ENCODE measurements around the gene DLG2.
"Not testable (repeated sequence)": the region's sequence is repeated elsewhere in the genome, so short reads cannot be mapped to it uniquely, and the experiment has no call there.

The DLG2 gene

GRCh38 chr11:85316967-85317366, 310.2 kb downstream of the DLG2 start:
- no peak for DNase-seq (ENCODE audit: low read depth in 2 of 2)

GRCh38 chr11:85313741-85314140, 313.4 kb downstream of the DLG2 start:
- DNase-seq (ENCODE audit: low read depth in 2 of 2) = no peak

- no peak for DNase-seq (ENCODE audit: low read depth in 2 of 2)
Measured at GRCh38 chr11:85310479-85310878, 316.7 kb downstream of the DLG2 start.

GRCh38 chr11:85307366-85307765, 319.8 kb downstream of the DLG2 start:
- DNase-seq (ENCODE audit: low read depth in 2 of 2) = no peak

GRCh38 chr11:85301895-85302678, 325.1 kb downstream of the DLG2 start:
- no peak for DNase-seq (ENCODE audit: low read depth in 2 of 2)

- DNase-seq (ENCODE audit: low read depth in 2 of 2) = no peak
Measured at GRCh38 chr11:85299258-85299942, 327.7 kb downstream of the DLG2 start.

GRCh38 chr11:85295694-85296271, 331.4 kb downstream of the DLG2 start:
- no peak for DNase-seq (ENCODE audit: low read depth in 2 of 2)

- DNase-seq (ENCODE audit: low read depth in 2 of 2) = no peak
Measured at GRCh38 chr11:85281550-85281949, 345.6 kb downstream of the DLG2 start.

- no peak for DNase-seq (ENCODE audit: low read depth in 2 of 2)
Measured at GRCh38 chr11:85279267-85279666, 347.9 kb downstream of the DLG2 start.

GRCh38 chr11:85277693-85278092, 349.5 kb downstream of the DLG2 start:
- no peak for DNase-seq (ENCODE audit: low read depth in 2 of 2)

GRCh38 chr11:85276332-85276731, 350.8 kb downstream of the DLG2 start:
- DNase-seq (ENCODE audit: low read depth in 2 of 2) = no peak

GRCh38 chr11:85270315-85270714, 356.8 kb downstream of the DLG2 start:
- DNase-seq (ENCODE audit: low read depth in 2 of 2) = not testable (repeated sequence)

- no peak for DNase-seq (ENCODE audit: low read depth in 2 of 2)
Measured at GRCh38 chr11:85269109-85269508, 358.0 kb downstream of the DLG2 start.

- no peak for DNase-seq (ENCODE audit: low read depth in 2 of 2)
Measured at GRCh38 chr11:85266646-85267045, 360.5 kb downstream of the DLG2 start.

- DNase-seq (ENCODE audit: low read depth in 2 of 2) = no peak
Measured at GRCh38 chr11:85263328-85263727, 363.8 kb downstream of the DLG2 start.

GRCh38 chr11:85257837-85258236, 369.3 kb downstream of the DLG2 start:
- DNase-seq (ENCODE audit: low read depth in 2 of 2) = no peak

GRCh38 chr11:85256433-85256832, 370.7 kb downstream of the DLG2 start:
- DNase-seq (ENCODE audit: low read depth in 2 of 2) = no peak

GRCh38 chr11:85249482-85249881, 377.7 kb downstream of the DLG2 start:
- no peak for DNase-seq (ENCODE audit: low read depth in 2 of 2)

GRCh38 chr11:85247797-85248196, 379.3 kb downstream of the DLG2 start:
- DNase-seq (ENCODE audit: low read depth in 2 of 2) = no peak

GRCh38 chr11:85238906-85239305, 388.2 kb downstream of the DLG2 start:
- no peak for DNase-seq (ENCODE audit: low read depth in 2 of 2)

GRCh38 chr11:85238038-85238437, 389.1 kb downstream of the DLG2 start:
- not testable (repeated sequence) for DNase-seq (ENCODE audit: low read depth in 2 of 2)

- DNase-seq (ENCODE audit: low read depth in 2 of 2) = no peak
Measured at GRCh38 chr11:85236211-85236610, 390.9 kb downstream of the DLG2 start.

GRCh38 chr11:85232559-85232958, 394.6 kb downstream of the DLG2 start:
- no peak for DNase-seq (ENCODE audit: low read depth in 2 of 2)
